H1 (cell line): ENCODE results near the gene ADARB2. TPM values are rescaled to one million over a fixed set of nuclear protein-coding genes. Genes with fewer than 3 reads are reported as not detected.

ENCODE experiments used
- CTCF ChIA-PET: fragments of 300-600 bp; sonication (Branson Sonifier 250); formaldehyde crosslinking; loops from one replicate; lab custom pipeline; 2021; ENCODE audit not compliant: partially characterized antibody; lab: Charles Lee
- POLR2A ChIA-PET: fragments of 300-600 bp; sonication (Branson Sonifier 250); formaldehyde crosslinking; loops from one replicate; lab custom pipeline; 2021; ENCODE audit warnings: inconsistent platforms; ENCODE audit not compliant: partially characterized antibody; lab: Charles Lee
- DNase-seq, 2 experiments: peaks; one replicate each; pipeline versions ENCODE4 v3.0.0 to v3.0.0-alpha.2; 2010 to 2022; ENCODE audit warnings: low spot score in 2 of 2, low read depth in 1 of 2, mixed read lengths in 1 of 2
- FAIRE-seq: peaks from 2 replicates; lab custom pipeline; 2011; peaks lifted over from hg19 to GRCh38; lab: Jason Lieb, UNC
- H2AFZ ChIP-seq: 2 replicates; pipeline ENCODE4 v1.8.1; 2012; ENCODE audit warnings: low read length, inconsistent platforms
- H2AK5ac ChIP-seq: 2 replicates; pipeline ENCODE4 v1.6.1; 2013; ENCODE audit warnings: low read depth, low read length
- H2BK120ac ChIP-seq: replicated peaks from 2 replicates; pipeline ENCODE3; 2013; ENCODE audit warnings: low read depth, low read length, inconsistent platforms
- H2BK12ac ChIP-seq: 2 replicates; pipeline ENCODE4 v1.6.1; 2013; ENCODE audit warnings: low read depth, low read length
- H2BK15ac ChIP-seq: 2 replicates; pipeline ENCODE4 v1.6.1; 2013; ENCODE audit warnings: low read length
- H2BK20ac ChIP-seq: 2 replicates; pipeline ENCODE4 v1.6.1; 2013; ENCODE audit warnings: low read length
- H2BK5ac ChIP-seq: 2 replicates; pipeline ENCODE4 v1.6.1; 2013; ENCODE audit warnings: low read depth, low read length
- H3K14ac ChIP-seq: 2 replicates; pipeline ENCODE4 v1.6.1; 2013; ENCODE audit warnings: inconsistent platforms; ENCODE audit not compliant: insufficient read length
- H3K18ac ChIP-seq: 2 replicates; pipeline ENCODE4 v1.6.1; 2013; ENCODE audit warnings: low read length; ENCODE audit errors: extremely low read depth
- H3K23ac ChIP-seq: 2 replicates; pipeline ENCODE4 v1.6.1; 2013; ENCODE audit warnings: inconsistent platforms; ENCODE audit not compliant: insufficient read length
- H3K23me2 ChIP-seq: 2 replicates; pipeline ENCODE4 v1.6.1; 2013; ENCODE audit warnings: low read depth, low read length
- H3K27ac ChIP-seq: 2 replicates; pipeline ENCODE4 v1.6.1; 2011; ENCODE audit warnings: low read depth, low read length, inconsistent platforms
- H3K27me3 ChIP-seq, 4 experiments: replicated peaks in 1 of 4; 1 replicate in 1 of 4; 2 replicates in 3 of 4; pipeline versions ENCODE4 v1.6.1 to v1.8.1; 2011 to 2013; ENCODE audit warnings: low read length in 3 of 4, mild to moderate bottlenecking in 3 of 4, inconsistent platforms in 2 of 4, mixed read lengths in 2 of 4, moderate library complexity in 1 of 4; ENCODE audit not compliant: control insufficient read depth in 3 of 4, insufficient read depth in 3 of 4; ENCODE audit errors: extremely low read depth in 1 of 4
- H3K36me3 ChIP-seq, 4 experiments: 2 replicates each; pipeline versions ENCODE4 v1.6.1 to v1.8.1; 2011 to 2013; ENCODE audit warnings: mild to moderate bottlenecking in 4 of 4, low read length in 3 of 4, moderate library complexity in 2 of 4, control low read depth in 1 of 4, inconsistent platforms in 1 of 4; ENCODE audit not compliant: insufficient read depth in 4 of 4, control insufficient read depth in 2 of 4
- H3K4ac ChIP-seq: replicated peaks from 2 replicates; pipeline ENCODE3; 2013; ENCODE audit warnings: low read length, low read depth, mixed read lengths, inconsistent platforms; ENCODE audit not compliant: insufficient read length
- H3K4me1 ChIP-seq, 4 experiments: replicated peaks in 1 of 4; 1 replicate in 1 of 4; 2 replicates in 3 of 4; pipeline versions ENCODE4 v1.6.1 to v1.8.1; 2011 to 2013; ENCODE audit warnings: low read length in 3 of 4, inconsistent platforms in 2 of 4, mixed read lengths in 1 of 4; ENCODE audit not compliant: insufficient read depth in 4 of 4, control insufficient read depth in 3 of 4
- H3K4me2 ChIP-seq, 2 experiments: 2 replicates each; pipeline versions ENCODE4 v1.6.1 to v1.8.1; 2011 to 2013; ENCODE audit warnings: low read depth in 2 of 2, low read length in 2 of 2, control low read depth in 1 of 2, inconsistent platforms in 1 of 2, mild to moderate bottlenecking in 1 of 2; ENCODE audit not compliant: insufficient read depth in 1 of 2
- H3K4me3 ChIP-seq, 4 experiments: fragments of 200-600, 300-600 bp in 1 of 4; sonication (generic), shearing (Covaris generic), sonication (Bioruptor Twin) in 1 of 4; 2 replicates each; pipeline versions ENCODE4 v1.5.1 to v1.8.1; 2011 to 2016; ENCODE audit warnings: low read length in 4 of 4, low read depth in 3 of 4, control low read depth in 2 of 4, inconsistent platforms in 2 of 4, mild to moderate bottlenecking in 2 of 4, mixed read lengths in 1 of 4, moderate library complexity in 1 of 4; ENCODE audit not compliant: insufficient read depth in 2 of 4; ENCODE audit errors: extremely low read depth in 1 of 4
- H3K56ac ChIP-seq: replicated peaks from 2 replicates; pipeline ENCODE3; 2013; ENCODE audit warnings: low read depth, mild to moderate bottlenecking, mixed read lengths, low read length, inconsistent platforms; ENCODE audit not compliant: insufficient read length
- H3K79me1 ChIP-seq: 2 replicates; pipeline ENCODE4 v1.6.1; 2013; ENCODE audit warnings: low read depth, low read length, control low read depth
- H3K79me2 ChIP-seq, 2 experiments: 2 replicates each; pipeline versions ENCODE4 v1.6.1 to v1.8.1; 2012 to 2013; ENCODE audit warnings: low read length in 2 of 2, mild to moderate bottlenecking in 2 of 2, inconsistent platforms in 1 of 2; ENCODE audit not compliant: insufficient read depth in 2 of 2, control insufficient read depth in 1 of 2
- H3K9ac ChIP-seq, 4 experiments: replicated peaks in 1 of 4; 1 replicate in 1 of 4; 2 replicates in 3 of 4; pipeline versions ENCODE4 v1.6.1 to v1.8.1; 2011 to 2013; ENCODE audit warnings: low read depth in 3 of 4, low read length in 3 of 4, control low read depth in 2 of 4, mild to moderate bottlenecking in 2 of 4, moderate library complexity in 2 of 4, inconsistent platforms in 1 of 4; ENCODE audit errors: extremely low read depth in 1 of 4
- H3K9me3 ChIP-seq, 2 experiments: 2 replicates each; pipeline versions ENCODE4 v1.6.1 to v1.8.1; 2012 to 2013; ENCODE audit warnings: mild to moderate bottlenecking in 2 of 2, moderate library complexity in 2 of 2, control low read depth in 1 of 2, inconsistent platforms in 1 of 2, low read depth in 1 of 2, low read length in 1 of 2, mixed read lengths in 1 of 2; ENCODE audit not compliant: insufficient read depth in 2 of 2
- H4K20me1 ChIP-seq, 2 experiments: replicated peaks in 1 of 2; 2 replicates each; pipeline versions ENCODE3 to v1.8.1; 2011 to 2013; ENCODE audit warnings: inconsistent platforms in 2 of 2, low read length in 2 of 2, mild to moderate bottlenecking in 1 of 2; ENCODE audit not compliant: insufficient read depth in 2 of 2, control insufficient read depth in 1 of 2
- H4K5ac ChIP-seq: 2 replicates; pipeline ENCODE4 v1.6.1; 2013; ENCODE audit warnings: low read length, low read depth, mixed read lengths, inconsistent platforms; ENCODE audit not compliant: insufficient read length
- H4K8ac ChIP-seq: 2 replicates; pipeline ENCODE4 v1.8.0; 2013; ENCODE audit warnings: mild to moderate bottlenecking, moderate library complexity, low read length, inconsistent platforms; ENCODE audit not compliant: insufficient read depth; ENCODE audit errors: extremely low read depth
- H4K91ac ChIP-seq: replicated peaks from 2 replicates; pipeline ENCODE3; 2013; ENCODE audit warnings: low read length, mixed read lengths, inconsistent platforms; ENCODE audit not compliant: insufficient read length
- HDAC6 ChIP-seq: IDR thresholded peaks from one replicate; pipeline ENCODE4 v1.7.1; 2012; ENCODE audit warnings: low read depth, mild to moderate bottlenecking, inconsistent platforms, low read length, moderate library complexity
- WGBS, 2 experiments: shearing (Covaris generic) in 1 of 2; methylation state at CpG; one replicate each; pipeline versions ENCODE4 v1.1.6 to v1.1.7; 2013 to 2015; ENCODE audit warnings: low lambda C conversion rate in 2 of 2, mixed read lengths in 2 of 2, inconsistent platforms in 1 of 2, low coverage in 1 of 2, missing lambda C conversion rate in 1 of 2; ENCODE audit not compliant: insufficient replicate concordance in 2 of 2, insufficient coverage in 1 of 2, insufficient read length in 1 of 2; ENCODE audit errors: extremely low coverage in 1 of 2, missing lambda C conversion rate in 1 of 2; 5-methylcytosine and 5-hydroxymethylcytosine counted together
- polyA plus RNA-seq, 7 experiments: library from polyadenylated mRNA; depleted of rRNA in 3 of 7; stranded (reverse) in 5 of 7; unstranded in 2 of 7; fragments of >200 nt in 5 of 7; fragments of 200-250 nt in 2 of 7; gene quantifications; 1 replicate in 5 of 7; 2 replicates in 1 of 7; 4 replicates in 1 of 7; pipeline versions ENCODE4 v1.2.1 to v1.2.3, GENCODE V29; 2011 to 2013; ENCODE audit warnings: missing spikeins in 2 of 7, mixed read lengths in 2 of 7
- total RNA-seq: library from RNA; stranded (reverse); fragmentation: NEBNext Ultra II Directional; extraction: Animal tissue kit (Norgen Biotek cat#: 25700); gene quantifications from 2 replicates; pipeline ENCODE4 v1.2.1, GENCODE V29; 2021

Gene ADARB2
- total and polyA plus RNA-seq, 2 of the 8 experiments (the other 6 are each of a cell fraction or from before 2014, with no cell fraction given) = 2.2 to 2.8 TPM

DNA sequence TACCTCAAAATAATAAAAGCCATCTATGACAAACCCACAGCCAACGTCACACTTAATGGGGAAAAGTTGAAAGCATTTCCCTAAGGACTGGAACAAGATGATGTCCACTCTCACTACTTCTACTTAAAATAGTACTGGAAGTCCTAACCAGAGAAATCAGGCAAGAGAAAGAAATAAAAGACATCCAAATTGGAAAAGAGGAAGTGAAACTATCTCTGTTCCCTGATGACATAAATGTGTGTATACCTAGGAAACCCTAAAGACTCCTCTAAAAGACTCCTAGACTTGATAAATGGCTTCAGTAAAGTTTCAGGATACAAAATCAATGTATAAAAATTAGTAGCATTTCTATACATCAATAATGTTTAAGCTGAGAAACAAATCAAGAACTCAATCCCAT lies 367.0 kb downstream of the ADARB2 start:
- H3K9ac ChIP-seq = no peak overlapping the region
- H3K79me1 ChIP-seq = no peaks in the 10 kb centered on the region
- no peak overlapping the region for H3K4me3 ChIP-seq
- DNase-seq (no peak), FAIRE-seq (no peak)
- H3K4ac ChIP-seq = no peak overlapping the region
- no peak overlapping the region for H2BK15ac ChIP-seq
- no peak overlapping the region for H2AK5ac ChIP-seq
- H3K27me3 ChIP-seq = no peaks in the 10 kb centered on the region
- no peak overlapping the region for H3K14ac ChIP-seq
- H4K8ac ChIP-seq = no peak overlapping the region
- H2BK120ac ChIP-seq = no peak overlapping the region
- H3K4me2 ChIP-seq = no peak overlapping the region
- H3K27ac ChIP-seq = no peak overlapping the region
- peaks cover 0 to 2% of the 10 kb centered on the region in 2 experiments for H4K20me1 ChIP-seq
- H3K23me2 ChIP-seq = no peaks in the 10 kb centered on the region
- H3K9me3 ChIP-seq = no peaks in the 10 kb centered on the region
- 82% methylated on average over 1 of the region's 1 CpG; no CpG with 5 or more reads in 1 of the 2 experiments for WGBS, 2 experiments
- no peak overlapping the region for H2BK20ac ChIP-seq
- H3K79me2 ChIP-seq = no peaks in the 10 kb centered on the region
- no peak overlapping the region for H4K5ac ChIP-seq
- no peak overlapping the region for H4K91ac ChIP-seq
- no peak overlapping the region for H3K23ac ChIP-seq
- H2BK5ac ChIP-seq = no peak overlapping the region
- no peaks in the 10 kb centered on the region for H3K36me3 ChIP-seq
- no peak for TF ChIP-seq HDAC6
- POLR2A ChIA-PET = no interaction called here
- no peak overlapping the region for H2AFZ ChIP-seq
- H3K4me1 ChIP-seq = peaks cover 0 to 6% (median 4%) of the 10 kb centered on the region in 4 experiments; a peak in 5 of 7 replicates
- no peak overlapping the region for H2BK12ac ChIP-seq
- H3K18ac ChIP-seq = no peak overlapping the region
- no peak overlapping the region for H3K56ac ChIP-seq
- CTCF ChIA-PET = interaction anchor here (1.6 to 3.0 kb wide), 6 partner anchors 8 to 194 kb away, joined by 3 to 25 read pairs (median 22); no protein-coding TSS in a partner anchor
